Measurements from ENCODE around the gene DDX39A. TPM values are rescaled to one million over a fixed set of nuclear protein-coding genes. Genes with fewer than 3 reads are reported as not detected.

Gene DDX39A
- total RNA-seq, 1 donor from 2014 or later = 54.8 TPM

DNA sequence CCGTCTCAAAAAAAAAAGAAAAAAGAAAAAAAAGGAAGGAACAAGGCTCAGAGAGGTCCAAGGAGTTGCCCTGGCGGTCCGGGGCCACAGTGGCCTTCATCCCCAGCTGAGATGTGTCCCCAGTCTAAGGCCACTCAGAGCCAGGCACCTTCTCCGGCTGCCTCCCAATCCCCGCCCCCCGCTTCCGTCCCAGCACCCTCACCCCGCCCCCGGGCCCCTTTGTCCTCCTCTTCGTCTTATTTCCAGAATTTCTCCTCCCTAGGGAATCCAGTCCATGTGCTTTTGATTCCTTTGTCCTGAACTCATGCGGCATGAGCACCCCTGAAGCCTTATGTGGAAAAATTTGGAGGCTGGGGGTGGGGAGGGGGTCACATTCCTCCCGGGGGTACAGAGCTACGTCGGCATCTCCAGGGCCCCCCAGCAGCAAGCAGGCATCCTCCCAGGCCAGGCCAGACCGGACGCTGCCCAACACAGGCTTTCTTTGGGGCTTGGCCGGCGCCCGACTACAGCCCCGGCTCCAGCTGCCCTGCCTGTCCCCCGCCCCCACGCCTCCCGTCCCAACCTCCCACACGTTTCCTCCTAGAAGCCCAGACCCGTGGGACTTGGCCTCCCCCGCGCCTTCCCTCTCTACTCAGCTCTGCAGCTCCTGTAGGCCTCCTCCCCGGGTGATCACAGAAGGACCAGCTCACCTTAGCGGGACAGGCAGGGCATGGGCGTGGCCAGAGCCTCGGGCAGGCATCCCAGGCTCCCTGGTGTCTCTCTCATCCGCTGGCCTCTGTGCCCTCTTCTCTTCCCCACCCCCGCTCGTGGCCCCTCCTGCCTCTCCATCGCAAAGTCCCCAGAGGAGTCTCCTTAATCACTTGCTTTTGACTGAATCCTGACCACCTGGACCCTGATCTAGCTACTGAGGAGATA, 55.7 kb downstream of the DDX39A start:
- TF ChIP-seq CTCF (IDR thresholded peaks at IDR 0.05; ENCODE audit: insufficient read depth, low read length, severe bottlenecking) = no peak
- FAIRE-seq (no peak), DNase-seq (ENCODE audit: low read depth) (no peak)
- Histone ChIP-seq H3K27me3 (ENCODE audit: control insufficient read depth, insufficient read depth, low read length) (no peaks in the 10 kb centered on the region), H3K4me3 (ENCODE audit: low read depth, low read length) (no peak overlapping the region), H3K36me3 (ENCODE audit: control insufficient read depth, insufficient read depth, low read length) (no peaks in the 10 kb centered on the region)

DNA sequence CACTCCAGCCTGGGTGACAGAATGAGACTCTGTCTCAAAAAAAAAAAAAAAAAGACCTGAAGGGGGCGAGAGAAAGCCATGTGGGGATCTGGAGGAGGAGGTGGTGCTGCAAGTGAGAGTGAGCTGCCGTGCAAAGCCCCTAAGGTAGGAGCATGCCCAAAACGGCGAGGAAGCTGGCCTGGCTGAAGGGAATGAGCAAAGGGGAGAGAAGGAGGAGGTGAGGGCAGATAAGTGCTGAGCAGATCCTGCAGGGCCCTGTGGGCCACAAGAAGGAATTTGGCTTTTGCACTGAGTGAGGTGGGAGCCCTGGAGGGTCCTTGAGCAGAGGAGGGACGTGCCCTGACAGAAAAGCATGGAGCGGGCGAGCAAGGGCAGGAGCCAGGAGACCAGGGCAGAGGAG, 57.3 kb downstream of the DDX39A start:
- no peaks in the 10 kb centered on the region for H3K36me3 ChIP-seq (ENCODE audit: control insufficient read depth, insufficient read depth, low read length)
- DNase-seq (ENCODE audit: low read depth) = no peak
- peak; percentile 3 for TF ChIP-seq CTCF (IDR thresholded peaks at IDR 0.05; ENCODE audit: insufficient read depth, low read length, severe bottlenecking)
- FAIRE-seq = no peak
- no peaks in the 10 kb centered on the region for H3K27me3 ChIP-seq (ENCODE audit: control insufficient read depth, insufficient read depth, low read length)
- H3K4me3 ChIP-seq (ENCODE audit: low read depth, low read length) = no peak overlapping the region

Other genes with a start within 250 kb of the DDX39A start
- 2.1 and 5.9 TPM in 2 replicates for gene ADGRL1, start 213.2 kb downstream of the DDX39A start, total RNA-seq
- gene ADGRE5, start 37.9 kb downstream of the DDX39A start, total RNA-seq = 2.4 and 3.5 TPM in 2 replicates
- gene PKN1, start 14.0 kb upstream of the DDX39A start, total RNA-seq = 22.1 and 32.9 TPM in 2 replicates
- 1.5 and 2.6 TPM in 2 replicates for gene PTGER1, start 56.0 kb upstream of the DDX39A start, total RNA-seq
- 327 and 466 TPM in 2 replicates for gene GIPC1, start 76.8 kb upstream of the DDX39A start, total RNA-seq
- gene DNAJB1, start 99.1 kb upstream of the DDX39A start, total RNA-seq = 58.4 and 117 TPM in 2 replicates
- 20.0 and 46.3 TPM in 2 replicates for gene TECR, start 110.3 kb upstream of the DDX39A start, total RNA-seq
- gene NDUFB7, start 152.7 kb upstream of the DDX39A start, total RNA-seq = 192 and 347 TPM in 2 replicates
- not detected in 2 replicates for gene CLEC17A, start 163.7 kb upstream of the DDX39A start, total RNA-seq